Neural cell (in vitro differentiated cells): ENCODE data around the gene TYSND1. TPM values are rescaled to one million over a fixed set of nuclear protein-coding genes. Genes with fewer than 3 reads are reported as not detected.

Experiments used
- H2AFZ ChIP-seq: fragments of 200-600, 300-800 bp; sonication (generic), shearing (Covaris generic); 2 replicates; pipeline ENCODE4 v1.6.0; 2014; ENCODE audit warnings: low read depth, mild to moderate bottlenecking, antibody characterized with exemption, low read length, moderate library complexity
- H3F3A ChIP-seq: fragments of 200-600 bp; shearing (Covaris generic); 2 replicates; pipeline ENCODE4 v1.6.1; 2016; ENCODE audit warnings: mild to moderate bottlenecking, moderate library complexity, mixed read lengths, antibody characterized with exemption, low read length; ENCODE audit not compliant: insufficient read depth, poor library complexity, severe bottlenecking
- H3K27ac ChIP-seq: fragments of 200-600, 300-800 bp; sonication (generic), shearing (Covaris generic); 2 replicates; pipeline ENCODE4 v1.5.1; 2014; ENCODE audit warnings: mild to moderate bottlenecking, low read length, moderate library complexity
- H3K27me3 ChIP-seq: fragments of 300-800, 200-600 bp; sonication (generic), shearing (Covaris generic); 2 replicates; pipeline ENCODE4 v1.6.0; 2014; ENCODE audit warnings: mild to moderate bottlenecking, low read depth, low read length, moderate library complexity; ENCODE audit not compliant: insufficient read depth
- H3K36me3 ChIP-seq: fragments of 300-800, 200-600 bp; sonication (generic), shearing (Covaris generic); 2 replicates; pipeline ENCODE4 v1.5.1; 2014; ENCODE audit warnings: mild to moderate bottlenecking, antibody characterized with exemption, low read length, moderate library complexity; ENCODE audit not compliant: insufficient read depth
- H3K4me2 ChIP-seq: fragments of 300-800, 200-600 bp; sonication (generic), shearing (Covaris generic); 2 replicates; pipeline ENCODE4 v1.6.0; 2014; ENCODE audit warnings: mild to moderate bottlenecking, low read length
- H3K4me3 ChIP-seq: fragments of 300-800, 200-600 bp; sonication (generic), shearing (Covaris generic); 2 replicates; pipeline ENCODE4 v1.5.1; 2014; ENCODE audit warnings: mild to moderate bottlenecking, low read length, moderate library complexity
- H3K79me2 ChIP-seq: fragments of 200-600 bp; shearing (Covaris generic); replicated peaks from 2 replicates; pipeline ENCODE4 v1.6.0; 2014; ENCODE audit warnings: mild to moderate bottlenecking, low read length, moderate library complexity; ENCODE audit not compliant: insufficient read depth
- H3K9ac ChIP-seq: fragments of 300-800, 200-600 bp; sonication (generic), shearing (Covaris generic); 2 replicates; pipeline ENCODE4 v1.6.1; 2016; ENCODE audit warnings: mild to moderate bottlenecking, low read length, mixed read lengths
- H3K9me2 ChIP-seq: fragments of 200-600 bp; shearing (Covaris generic); 2 replicates; pipeline ENCODE4 v1.6.1; 2016; ENCODE audit warnings: mild to moderate bottlenecking, low read length, mixed read lengths; ENCODE audit not compliant: insufficient read depth
- H3K9me3 ChIP-seq: fragments of 200-600, 300-800 bp; sonication (generic), shearing (Covaris generic); 2 replicates; pipeline ENCODE4 v1.6.1; 2016; ENCODE audit warnings: mild to moderate bottlenecking, mixed run types, low read length, moderate library complexity, mixed read lengths
- H4K20me1 ChIP-seq: fragments of 200-600 bp; shearing (Covaris generic); 2 replicates; pipeline ENCODE4 v1.6.1; 2016; ENCODE audit warnings: mild to moderate bottlenecking, mixed run types; ENCODE audit not compliant: insufficient read depth
- EP300 ChIP-seq: fragments of 450-650 bp; conservative IDR thresholded peaks from 2 replicates; pipeline ENCODE4 v1.6.1; 2014; ENCODE audit warnings: antibody characterized with exemption, mild to moderate bottlenecking, moderate library complexity; ENCODE audit not compliant: poor library complexity, severe bottlenecking
- EZH2 ChIP-seq: fragments of 200-600, 300-800 bp; shearing (Covaris generic), sonication (generic); IDR thresholded peaks from 2 replicates; pipeline ENCODE4 v1.6.1; 2014; ENCODE audit warnings: antibody characterized with exemption, low read length, borderline replicate concordance, mild to moderate bottlenecking; ENCODE audit not compliant: insufficient read depth, poor library complexity, severe bottlenecking
- MXI1 ChIP-seq: fragments of 450-650 bp; conservative IDR thresholded peaks from 2 replicates; pipeline ENCODE4 v1.6.1; 2014; ENCODE audit warnings: antibody characterized with exemption, mild to moderate bottlenecking; ENCODE audit not compliant: poor library complexity, severe bottlenecking
- POLR2AphosphoS5 ChIP-seq: IDR thresholded peaks from 2 replicates; pipeline ENCODE4 v1.6.1; 2012
- RAD21 ChIP-seq: fragments of 450-650 bp; conservative IDR thresholded peaks from 2 replicates; pipeline ENCODE4 v1.6.1; 2014; ENCODE audit warnings: antibody characterized with exemption, mild to moderate bottlenecking, moderate library complexity
- SMC3 ChIP-seq: fragments of 450-650 bp; conservative IDR thresholded peaks from 2 replicates; pipeline ENCODE4 v1.6.1; 2014; ENCODE audit warnings: antibody characterized with exemption, mild to moderate bottlenecking, moderate library complexity; ENCODE audit not compliant: poor library complexity
- TAF1 ChIP-seq: IDR thresholded peaks from 2 replicates; pipeline ENCODE4 v1.6.1; 2012; ENCODE audit warnings: low read depth
- polyA plus RNA-seq: library from polyadenylated mRNA; depleted of rRNA; stranded (reverse); fragments of >200 nt; gene quantifications from 2 replicates; pipeline ENCODE4 v1.2.3, GENCODE V29; 2014
- TF ChIP-seq, protein P1 (sequence below): fragments of 450-650 bp; IDR thresholded peaks from 2 replicates; pipeline ENCODE4 v1.5.1; 2014; ENCODE audit warnings: antibody characterized with exemption, mild to moderate bottlenecking, moderate library complexity; ENCODE audit not compliant: poor library complexity, severe bottlenecking
- TF ChIP-seq, protein P2 (sequence below): IDR thresholded peaks from 2 replicates; pipeline ENCODE4 v1.6.1; 2012; ENCODE audit warnings: borderline replicate concordance

Gene TYSND1
- polyA plus RNA-seq, 1 donor from 2014 or later: 10.3 TPM

- Histone ChIP-seq H4K20me1 (no peaks in the 10 kb centered on the region), H3K27me3 (no peaks in the 10 kb centered on the region), H3K4me3 (peak overlapping the region; percentile 82), H3K9me3 (no peaks in the 10 kb centered on the region), H3K27ac (peak overlapping the region; percentile 91), H3K79me2 (no peaks in the 10 kb centered on the region), H3K4me2 (peak overlapping the region; percentile 25), H3K9ac (peak overlapping the region; percentile 87), H3K9me2 (no peaks in the 10 kb centered on the region), H3K36me3 (no peaks in the 10 kb centered on the region), H3F3A (peaks cover 8% of the 10 kb centered on the region), H2AFZ (no peak overlapping the region)
- no peak for TF ChIP-seq MXI1
- no peak for TF ChIP-seq EP300
- TF ChIP-seq TAF1: no peak
- no peak for TF ChIP-seq POLR2AphosphoS5
- TF ChIP-seq RAD21: no peak
- TF ChIP-seq SMC3: no peak
- TF ChIP-seq, protein P1, sequence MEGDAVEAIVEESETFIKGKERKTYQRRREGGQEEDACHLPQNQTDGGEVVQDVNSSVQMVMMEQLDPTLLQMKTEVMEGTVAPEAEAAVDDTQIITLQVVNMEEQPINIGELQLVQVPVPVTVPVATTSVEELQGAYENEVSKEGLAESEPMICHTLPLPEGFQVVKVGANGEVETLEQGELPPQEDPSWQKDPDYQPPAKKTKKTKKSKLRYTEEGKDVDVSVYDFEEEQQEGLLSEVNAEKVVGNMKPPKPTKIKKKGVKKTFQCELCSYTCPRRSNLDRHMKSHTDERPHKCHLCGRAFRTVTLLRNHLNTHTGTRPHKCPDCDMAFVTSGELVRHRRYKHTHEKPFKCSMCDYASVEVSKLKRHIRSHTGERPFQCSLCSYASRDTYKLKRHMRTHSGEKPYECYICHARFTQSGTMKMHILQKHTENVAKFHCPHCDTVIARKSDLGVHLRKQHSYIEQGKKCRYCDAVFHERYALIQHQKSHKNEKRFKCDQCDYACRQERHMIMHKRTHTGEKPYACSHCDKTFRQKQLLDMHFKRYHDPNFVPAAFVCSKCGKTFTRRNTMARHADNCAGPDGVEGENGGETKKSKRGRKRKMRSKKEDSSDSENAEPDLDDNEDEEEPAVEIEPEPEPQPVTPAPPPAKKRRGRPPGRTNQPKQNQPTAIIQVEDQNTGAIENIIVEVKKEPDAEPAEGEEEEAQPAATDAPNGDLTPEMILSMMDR: no peak
- TF ChIP-seq, protein P2, sequence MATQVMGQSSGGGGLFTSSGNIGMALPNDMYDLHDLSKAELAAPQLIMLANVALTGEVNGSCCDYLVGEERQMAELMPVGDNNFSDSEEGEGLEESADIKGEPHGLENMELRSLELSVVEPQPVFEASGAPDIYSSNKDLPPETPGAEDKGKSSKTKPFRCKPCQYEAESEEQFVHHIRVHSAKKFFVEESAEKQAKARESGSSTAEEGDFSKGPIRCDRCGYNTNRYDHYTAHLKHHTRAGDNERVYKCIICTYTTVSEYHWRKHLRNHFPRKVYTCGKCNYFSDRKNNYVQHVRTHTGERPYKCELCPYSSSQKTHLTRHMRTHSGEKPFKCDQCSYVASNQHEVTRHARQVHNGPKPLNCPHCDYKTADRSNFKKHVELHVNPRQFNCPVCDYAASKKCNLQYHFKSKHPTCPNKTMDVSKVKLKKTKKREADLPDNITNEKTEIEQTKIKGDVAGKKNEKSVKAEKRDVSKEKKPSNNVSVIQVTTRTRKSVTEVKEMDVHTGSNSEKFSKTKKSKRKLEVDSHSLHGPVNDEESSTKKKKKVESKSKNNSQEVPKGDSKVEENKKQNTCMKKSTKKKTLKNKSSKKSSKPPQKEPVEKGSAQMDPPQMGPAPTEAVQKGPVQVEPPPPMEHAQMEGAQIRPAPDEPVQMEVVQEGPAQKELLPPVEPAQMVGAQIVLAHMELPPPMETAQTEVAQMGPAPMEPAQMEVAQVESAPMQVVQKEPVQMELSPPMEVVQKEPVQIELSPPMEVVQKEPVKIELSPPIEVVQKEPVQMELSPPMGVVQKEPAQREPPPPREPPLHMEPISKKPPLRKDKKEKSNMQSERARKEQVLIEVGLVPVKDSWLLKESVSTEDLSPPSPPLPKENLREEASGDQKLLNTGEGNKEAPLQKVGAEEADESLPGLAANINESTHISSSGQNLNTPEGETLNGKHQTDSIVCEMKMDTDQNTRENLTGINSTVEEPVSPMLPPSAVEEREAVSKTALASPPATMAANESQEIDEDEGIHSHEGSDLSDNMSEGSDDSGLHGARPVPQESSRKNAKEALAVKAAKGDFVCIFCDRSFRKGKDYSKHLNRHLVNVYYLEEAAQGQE: no peak
- TF ChIP-seq EZH2: no peak
These were observed 1.3 kb downstream of the TYSND1 start for GRCh38 chr10:70145166-70145665.

DNA sequence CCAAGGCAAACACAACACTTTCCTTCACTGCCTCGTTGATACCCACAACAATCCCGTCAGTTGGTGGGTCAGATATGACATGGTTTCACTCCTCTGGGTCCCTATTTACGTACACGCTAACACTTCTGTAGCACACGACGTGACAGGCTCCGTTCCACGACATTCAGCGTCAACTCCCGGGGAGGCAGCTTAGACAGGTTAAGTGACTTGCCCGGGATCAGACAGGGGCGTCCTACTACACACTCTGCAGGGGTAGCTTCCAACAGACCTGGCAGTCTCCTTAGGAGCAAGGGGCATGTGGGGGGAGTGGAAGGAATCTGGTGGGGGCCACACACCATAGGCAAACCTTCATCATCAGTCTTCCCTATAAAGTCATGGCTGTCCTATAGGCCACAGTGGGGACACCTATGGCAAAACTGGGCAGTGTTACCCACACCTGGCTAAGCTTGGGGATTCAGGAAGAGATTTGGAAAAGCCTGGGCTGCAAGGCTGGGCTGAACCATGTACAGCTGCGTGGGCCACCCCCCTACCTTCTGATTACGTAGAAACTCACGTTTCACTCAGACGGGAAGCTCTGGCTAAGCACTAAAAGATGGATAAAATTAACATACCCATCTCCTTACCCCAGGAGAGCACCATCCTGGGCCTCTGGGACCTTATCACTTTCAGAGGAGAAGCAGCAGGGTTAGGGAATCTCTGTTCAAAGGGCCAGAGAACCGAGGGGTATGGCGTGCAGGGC, 2.0 kb downstream of the TYSND1 start:
- Histone ChIP-seq H3F3A (peaks cover 8% of the 10 kb centered on the region), H2AFZ (no peak overlapping the region), H3K9me3 (no peaks in the 10 kb centered on the region), H4K20me1 (no peaks in the 10 kb centered on the region), H3K9me2 (no peaks in the 10 kb centered on the region), H3K4me3 (peak overlapping the region; percentile 82), H3K36me3 (no peaks in the 10 kb centered on the region), H3K27me3 (no peaks in the 10 kb centered on the region), H3K79me2 (no peaks in the 10 kb centered on the region), H3K9ac (peak overlapping the region; percentile 87), H3K27ac (peak overlapping the region; percentile 91), H3K4me2 (peak overlapping the region; percentile 25)
- TF ChIP-seq, protein P2: no peak
- TF ChIP-seq MXI1 (no peak), POLR2AphosphoS5 (no peak), TAF1 (no peak), EP300 (no peak), SMC3 (no peak), RAD21 (no peak), EZH2 (no peak)
- TF ChIP-seq, protein P1: no peak
